Ovary (tissue), 9 donors: ENCODE measurements around the gene ELP5. TPM values are rescaled to one million over a fixed set of nuclear protein-coding genes. Genes with fewer than 3 reads are reported as not detected.
A peak's percentile ranks its signal among the peaks of the same experiment; 100 is the strongest.

Experiments
- DNase-seq, 5 donors: peaks; one replicate each; pipeline ENCODE4 v3.0.0-alpha.2; 2019 to 2020
- H3K27ac ChIP-seq, 2 donors: fragments of 200-600 bp; one replicate each; pipeline versions ENCODE4 v1.5.1 to v1.8.0; 2019 to 2022
- H3K27me3 ChIP-seq: fragments of 200-600 bp; one replicate; pipeline ENCODE4 v1.8.0; 2022
- H3K36me3 ChIP-seq: fragments of 200-600 bp; sonication (generic); one replicate; pipeline ENCODE4 v1.5.1; 2019
- H3K4me1 ChIP-seq: one replicate; pipeline ENCODE4 v1.8.1; 2013; ENCODE audit warnings: mild to moderate bottlenecking, moderate library complexity; ENCODE audit not compliant: insufficient read depth
- H3K4me3 ChIP-seq: fragments of 200-600 bp; sonication (generic); one replicate; pipeline ENCODE4 v1.5.1; 2017
- H3K9me3 ChIP-seq, 2 donors: fragments of 200-600 bp in 1 of 2; sonication (generic) in 1 of 2; one replicate each; pipeline versions ENCODE4 v1.5.1 to v1.8.1; 2013 to 2019; ENCODE audit warnings: mild to moderate bottlenecking in 1 of 2, moderate library complexity in 1 of 2
- CTCF ChIP-seq, 3 donors: fragments of 450-650 bp in 2 of 3; fragments of 200-600 bp in 1 of 3; IDR thresholded peaks; one replicate each; pipeline versions ENCODE4 v1.5.1 to v1.8.0; 2016 to 2022; ENCODE audit warnings: antibody characterized with exemption in 3 of 3, mild to moderate bottlenecking in 1 of 3
- EP300 ChIP-seq: sonication (generic); formaldehyde crosslinking; IDR thresholded peaks from one replicate; pipeline ENCODE4 v1.6.1; 2017; ENCODE audit warnings: antibody characterized with exemption
- POLR2A ChIP-seq: fragments of 450-650 bp; IDR thresholded peaks from one replicate; pipeline ENCODE4 v1.6.1; 2017; ENCODE audit warnings: antibody characterized with exemption, mild to moderate bottlenecking, moderate library complexity
- WGBS, 3 donors: extraction: QIAGEN DNeasy Blood & Tissue Kit in 1 of 3; methylation state at CpG; one replicate each; pipeline versions ENCODE4 v1.1.5 to v1.1.7; 2013 to 2017; 5-methylcytosine and 5-hydroxymethylcytosine counted together
- intact Hi-C, 4 donors: fragments of 100-400 bp; cut with DNase I; formaldehyde crosslinking; loops; one replicate each; pipeline versions ENCODE4 v1.11.0 to v1.15.1; 2022 to 2023
- polyA plus RNA-seq, 2 donors: library from polyadenylated mRNA; stranded (reverse); fragments of 200-250 nt in 1 of 2; fragments of 350-450 nt in 1 of 2; fragmentation: Illumina TruSeq in 1 of 2; extraction: RNeasy Lipid Tissue Mini Kit (QIAGEN cat#74804) in 1 of 2; gene quantifications; one replicate each; pipeline ENCODE4 v1.2.3, GENCODE V29; 2013 to 2014
- total RNA-seq, 7 donors: library from RNA; depleted of rRNA in 2 of 7; stranded (reverse); fragments of >200 nt in 2 of 7; fragmentation: NEBNext Ultra II Directional in 3 of 7; extraction: Animal tissue kit (Norgen Biotek cat#: 25700) in 3 of 7; gene quantifications; one replicate each; pipeline versions ENCODE4 v1.1.0 to v1.2.4, GENCODE V29; 2016 to 2023
- donor health status: DM: no; HTN: no; CAD: no; lungs with moderate emphysema.
- donor health status: DM: no; HTN: no; CAD: no.
- donor health status: Bipolar disorder and iron deficiency.
- donor health status: DM: yes; HTN: yes; CAD: no.
- donor health status: DM: no; HTN: no; CAD: no.
- donor health status: DM: yes; HTN: yes; CAD: no.

ELP5 gene
- total and polyA plus RNA-seq, 9 donors, result 18.7 to 56.0 (median 40.6) TPM

GRCh38 chr17:7237266-7237760 lies 14.7 kb upstream of the ELP5 start:
- Histone ChIP-seq H3K27ac (peak overlapping the region; percentile 82 to 85), H3K4me1 (peaks cover 11% of the 10 kb centered on the region), H3K9me3 (no peaks in the 10 kb centered on the region), H3K27me3 (no peaks in the 10 kb centered on the region), H3K36me3 (no peaks in the 10 kb centered on the region), H3K4me3 (peak overlapping the region; percentile 99)
- peak in 1 of 5 donors; percentile 49 for DNase-seq
- TF ChIP-seq EP300 (no peak), POLR2A (no peak), CTCF (IDR thresholded peaks at IDR 0.05) (no peak)
- WGBS, 3 donors, result 26 to 27% (median 26%) methylated on average over 6 of the region's 6 CpGs
- intact Hi-C loops, result no loop called here

GRCh38 chr17:7237761-7238419 lies 14.1 kb upstream of the ELP5 start:
- Histone ChIP-seq H3K36me3 (no peaks in the 10 kb centered on the region), H3K9me3 (no peaks in the 10 kb centered on the region), H3K4me3 (peak overlapping the region; percentile 99), H3K4me1 (peaks cover 9% of the 10 kb centered on the region), H3K27ac (peak overlapping the region; percentile 82 to 85), H3K27me3 (no peaks in the 10 kb centered on the region)
- 0 to 2% (median 1%) methylated on average over 39 to 72 of the region's 73 CpGs for WGBS, 3 donors
- intact Hi-C loops, result no loop called here
- TF ChIP-seq POLR2A (no peak), CTCF (IDR thresholded peaks at IDR 0.05) (no peak), EP300 (no peak)
- peak; percentile 85 to 92 (median 90) for DNase-seq

- Histone ChIP-seq H3K9me3 (no peaks in the 10 kb centered on the region), H3K36me3 (no peaks in the 10 kb centered on the region), H3K4me1 (peaks cover 7% of the 10 kb centered on the region), H3K27ac (peak overlapping the region; percentile 82 to 85), H3K27me3 (no peaks in the 10 kb centered on the region), H3K4me3 (peak overlapping the region; percentile 99)
- intact Hi-C loops, result no loop called here
- WGBS, 3 donors, result 0 to 1% (median 1%) methylated on average over 36 to 39 of the region's 39 CpGs
- peak; percentile 55 to 75 (median 69) for DNase-seq
- TF ChIP-seq EP300, result no peak
- no peak for TF ChIP-seq CTCF (IDR thresholded peaks at IDR 0.05)
- TF ChIP-seq POLR2A, result no peak
These were observed 13.5 kb upstream of the ELP5 start for GRCh38 chr17:7238420-7239090.

GRCh38 chr17:7239091-7240027 lies 12.7 kb upstream of the ELP5 start, which contains the start of gene PHF23:
TSS of gene PHF23 (minus strand) at chr17:7239457. CDS start at chr17:7239279, 178 bp downstream.
- Histone ChIP-seq H3K36me3 (no peaks in the 10 kb centered on the region), H3K4me1 (peaks cover 7% of the 10 kb centered on the region), H3K27ac (peak within 1 kb of the TSS; percentile 82 to 85), H3K27me3 (no peaks in the 10 kb centered on the region), H3K4me3 (peak within 1 kb of the TSS; percentile 99), H3K9me3 (no peaks in the 10 kb centered on the region)
- intact Hi-C loops, result no loop called here
- TF ChIP-seq POLR2A (peak; percentile 67), EP300 (peak; percentile 45), CTCF (IDR thresholded peaks at IDR 0.05) (peak in 1 of 3 donors; percentile 47)
- peak; percentile 98 to 100 (median 99) for DNase-seq
- 0 to 1% (median 1%) methylated on average over 71 to 72 of the region's 72 CpGs for WGBS, 3 donors
